Activated CD8-positive, alpha-beta memory T cell treated with anti-CD3 and anti-CD28 coated beads for 24 hours (primary cell): Measurements from ENCODE around the gene INHBA.
A peak's percentile ranks its signal among the peaks of the same experiment; 100 is the strongest.

Experiments used
- DNase-seq: peaks from one replicate; pipeline ENCODE4 v3.0.0-alpha.2; 2020

Gene INHBA

GRCh38 chr7:41710838-41711237, 7.9 kb upstream of the INHBA start:
- no peak for DNase-seq

GRCh38 chr7:41709621-41710020, 6.7 kb upstream of the INHBA start:
- DNase-seq: no peak

DNA sequence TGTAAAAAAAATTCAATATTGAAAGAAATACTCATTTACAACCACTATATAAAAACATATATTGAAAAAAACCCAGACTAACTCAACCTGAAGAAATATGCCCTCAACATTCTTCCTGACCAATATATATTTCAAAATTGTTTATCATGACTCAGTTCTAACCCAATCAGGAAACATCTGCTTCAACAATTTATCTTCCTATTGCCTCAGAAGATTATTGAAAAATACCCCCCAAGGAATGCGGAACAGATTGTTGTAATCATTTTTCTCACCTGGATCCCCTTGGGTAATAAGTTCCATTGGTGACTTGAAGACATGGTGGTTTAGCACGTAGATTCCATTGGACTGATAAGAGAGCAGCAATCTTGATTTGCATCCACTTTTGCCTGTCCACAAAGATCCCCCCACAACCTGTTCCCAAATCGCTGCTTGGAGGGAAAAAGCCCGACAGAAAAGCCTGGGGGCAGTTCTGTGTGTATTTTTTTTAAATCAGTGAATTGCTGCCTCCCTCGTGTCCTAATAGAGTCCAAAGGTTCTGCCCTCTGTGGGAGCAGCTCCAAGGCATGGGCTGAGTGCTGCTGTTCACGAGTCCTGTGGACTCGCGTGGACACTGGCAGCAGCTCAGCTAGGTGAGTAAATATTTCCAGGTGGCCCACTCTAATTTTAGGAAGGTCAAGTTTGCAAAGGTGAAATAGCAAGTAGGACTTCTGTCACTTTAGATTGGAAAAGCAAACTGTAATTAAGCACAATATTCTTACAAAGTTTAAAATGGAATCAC, 5.9 kb upstream of the INHBA start:
- DNase-seq: no peak

DNA sequence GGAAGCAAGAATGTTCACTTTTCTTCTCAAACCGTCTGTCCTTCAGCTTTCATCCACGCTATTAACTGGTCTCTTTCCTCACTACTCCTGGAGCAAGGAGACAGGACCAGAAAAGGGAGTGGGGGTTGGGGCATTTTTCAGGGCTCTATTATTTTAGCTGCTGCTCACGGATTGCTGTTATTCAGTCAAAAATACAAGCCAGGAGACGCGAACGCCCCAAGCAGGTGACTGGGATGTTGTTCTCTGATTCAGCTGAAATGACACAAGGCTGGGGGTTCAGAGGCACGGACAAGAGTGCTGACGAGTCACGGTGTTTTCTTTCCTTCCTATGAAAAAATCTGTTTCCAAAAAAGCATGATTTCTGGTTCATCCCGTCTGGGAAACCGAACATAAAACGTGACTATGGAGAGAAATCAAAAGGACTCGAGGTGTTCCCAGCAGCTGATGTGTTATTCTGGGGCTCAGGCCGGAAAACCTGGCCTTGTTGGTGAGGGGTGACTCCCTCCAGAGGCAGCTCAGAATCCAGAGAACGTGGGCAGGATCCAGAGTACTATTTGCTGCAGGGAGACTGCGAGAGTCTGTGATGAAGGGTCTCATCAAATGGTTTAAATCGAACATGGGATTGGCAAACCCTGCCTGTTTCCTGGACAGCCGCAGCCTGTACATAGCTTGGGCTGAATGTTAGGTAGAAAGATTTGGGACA, 3.5 kb upstream of the INHBA start:
- no peak for DNase-seq

DNA sequence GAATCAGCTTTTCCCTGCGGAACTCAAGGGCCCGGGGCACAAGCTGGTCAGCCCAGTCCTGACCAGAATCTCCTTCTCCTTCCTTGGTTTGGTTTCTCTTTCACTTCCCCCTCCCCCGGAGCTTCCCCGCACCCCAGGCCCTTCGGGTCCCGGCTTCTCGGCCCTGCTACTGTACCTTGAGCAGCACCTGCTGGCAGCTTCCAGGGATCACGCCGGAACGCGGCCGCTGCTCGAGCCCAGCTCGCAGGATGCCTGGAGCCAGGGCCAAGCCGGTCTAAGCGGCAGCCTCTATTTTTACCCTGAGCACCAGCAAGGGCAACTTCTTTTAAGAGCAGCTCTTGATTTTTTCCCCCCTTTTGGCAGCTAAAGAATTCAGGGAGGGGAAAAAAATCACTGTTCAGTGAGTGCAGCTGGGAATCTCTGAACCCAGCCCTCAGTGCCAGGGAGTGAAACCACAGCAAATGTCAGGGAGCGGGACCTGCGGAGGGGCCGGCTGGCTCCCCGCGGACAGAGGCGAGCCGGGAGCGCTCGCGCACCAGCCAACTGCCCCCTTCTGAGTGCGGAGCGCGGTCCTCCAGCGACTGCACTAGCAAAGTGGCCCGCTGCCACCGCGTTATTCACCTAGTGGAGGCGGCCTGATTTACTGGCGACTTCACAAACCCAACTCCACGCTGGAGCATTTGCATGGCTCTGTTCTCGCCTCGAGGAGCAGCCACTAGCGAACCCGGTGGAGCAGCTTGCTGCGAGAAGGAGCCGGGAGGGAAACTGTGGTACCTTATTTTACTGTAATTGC, 2.4 kb upstream of the INHBA start:
- DNase-seq: peak; percentile 76

GRCh38 chr7:41701068-41701941, 1.6 kb downstream of the INHBA start:
- no peak for DNase-seq

DNA sequence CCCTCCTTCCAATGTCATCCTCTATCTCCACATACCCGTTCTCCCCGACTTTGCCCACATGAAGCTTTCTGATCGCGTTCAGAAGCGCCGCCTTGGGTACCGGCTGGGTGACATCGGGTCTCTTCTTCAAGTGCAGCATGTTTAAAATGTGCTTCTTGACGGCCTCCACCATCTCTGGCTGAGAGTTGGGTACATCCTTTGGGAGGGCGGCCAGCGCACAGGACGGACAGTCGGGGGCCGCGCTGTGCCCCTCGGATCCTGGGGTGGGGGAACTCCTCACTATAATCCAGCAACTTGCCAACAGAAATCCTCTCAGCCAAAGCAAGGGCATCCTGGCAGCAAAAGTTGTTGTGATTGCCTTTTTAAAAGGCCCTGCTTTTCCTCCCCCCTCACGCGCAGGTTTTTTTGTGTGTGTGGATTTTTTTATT, 2.8 kb downstream of the INHBA start:
- DNase-seq: no peak

- no peak for DNase-seq
These were observed 3.4 kb downstream of the INHBA start for GRCh38 chr7:41699516-41699915.

- no peak for DNase-seq
These were observed 4.2 kb downstream of the INHBA start for GRCh38 chr7:41698726-41699125.

- no peak for DNase-seq
These were observed 4.8 kb downstream of the INHBA start for GRCh38 chr7:41698114-41698513.

DNA sequence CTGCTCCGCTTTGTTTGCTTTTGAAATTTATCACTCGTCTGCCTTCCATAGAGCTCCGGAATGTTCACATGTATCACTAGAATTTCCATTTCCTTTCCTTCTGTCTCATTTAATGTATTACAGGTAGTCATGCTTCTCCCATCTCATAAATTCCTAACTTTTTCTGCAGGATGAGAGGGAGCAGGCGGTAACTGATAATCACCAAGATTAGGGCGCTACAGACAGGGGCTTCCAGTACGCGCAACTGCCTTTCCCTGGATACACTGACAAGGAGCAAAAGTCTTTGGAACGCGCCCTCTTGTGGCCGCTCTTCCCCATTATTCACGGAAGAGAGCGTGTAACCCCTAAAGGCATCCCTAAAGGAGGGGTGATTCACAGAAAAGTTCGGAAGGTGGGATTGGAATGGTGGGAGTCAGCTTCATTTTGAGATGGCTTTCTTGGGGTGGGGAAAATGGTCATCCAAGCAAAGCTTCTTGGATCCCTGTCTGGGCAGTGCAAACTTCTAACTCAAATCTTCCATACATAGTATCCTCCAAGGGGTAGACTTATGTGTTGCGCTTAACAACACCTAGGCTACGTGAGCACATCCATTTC, 6.5 kb downstream of the INHBA start:
- no peak for DNase-seq

GRCh38 chr7:41695661-41696322, 7.1 kb downstream of the INHBA start:
- DNase-seq: no peak

DNA sequence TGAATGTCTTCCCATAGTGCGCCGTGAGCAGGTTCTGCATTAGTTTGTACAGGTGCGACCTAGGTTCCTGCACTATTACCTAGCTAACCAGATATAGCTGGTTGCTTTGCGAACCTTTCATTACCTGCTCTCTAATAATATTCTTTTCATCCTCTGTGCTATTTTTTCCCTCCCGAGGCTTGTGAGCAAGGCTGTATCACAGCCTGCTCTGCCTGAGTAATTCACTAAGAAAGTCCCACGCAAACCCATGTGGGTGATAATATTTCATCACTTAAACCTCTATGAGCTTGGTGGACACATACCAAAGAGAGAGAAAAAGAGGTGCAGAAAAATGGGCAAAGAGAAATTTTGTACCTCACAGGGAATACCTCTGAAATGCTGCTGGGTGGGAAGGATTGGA, 8.4 kb downstream of the INHBA start:
- DNase-seq: no peak

GRCh38 chr7:41693150-41693997, 9.5 kb downstream of the INHBA start:
- DNase-seq: no peak

DNA sequence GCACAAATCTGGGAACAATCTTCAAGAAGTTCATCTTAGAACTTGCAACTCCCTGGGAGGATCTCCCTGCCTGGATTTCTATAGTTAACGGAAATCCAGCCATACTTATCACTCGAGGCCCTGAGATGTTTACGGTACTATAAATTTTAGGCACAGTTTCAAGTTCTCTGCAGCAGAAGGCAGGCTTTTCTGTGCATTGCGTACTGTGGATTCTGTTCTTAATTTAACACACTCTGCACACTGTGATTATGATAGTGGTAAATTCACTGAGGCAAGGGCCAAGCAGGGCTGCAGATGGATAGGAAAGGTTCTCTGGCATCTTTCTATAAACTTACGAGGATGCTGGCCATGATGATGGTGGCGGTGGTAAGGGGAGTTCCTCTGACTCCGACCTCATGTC, 10.6 kb downstream of the INHBA start:
- DNase-seq: no peak

- DNase-seq: no peak
These were observed 11.4 kb downstream of the INHBA start for GRCh38 chr7:41691286-41692190.

DNA sequence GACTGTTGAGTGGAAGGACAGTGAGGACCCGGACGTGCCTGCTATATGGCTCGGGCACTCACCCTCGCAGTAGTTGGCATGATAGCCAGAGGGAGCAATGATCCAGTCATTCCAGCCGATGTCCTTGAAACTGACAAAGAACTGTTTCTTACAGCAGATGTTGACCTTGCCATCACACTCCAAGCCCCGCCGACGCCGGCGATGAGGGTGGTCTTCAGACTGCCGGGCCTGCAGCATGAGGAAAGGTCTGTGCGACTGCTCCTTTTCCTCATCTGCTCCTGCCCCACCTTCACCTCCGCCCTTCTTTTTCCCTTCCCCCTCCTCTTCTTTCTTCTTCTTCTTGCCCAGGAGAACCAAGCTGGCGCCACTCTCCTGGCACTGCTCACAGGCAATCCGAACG, 13.1 kb downstream of the INHBA start:
- DNase-seq: no peak

GRCh38 chr7:41688906-41689305, 14.0 kb downstream of the INHBA start:
- no peak for DNase-seq

GRCh38 chr7:41688012-41688625, 14.8 kb downstream of the INHBA start:
- no peak for DNase-seq
